ENCODE measurements around the gene TLCD1. TPM values are rescaled to one million over a fixed set of nuclear protein-coding genes. Genes with fewer than 3 reads are reported as not detected.
"Not testable (repeated sequence)": the region's sequence is repeated elsewhere in the genome, so short reads cannot be mapped to it uniquely, and the experiment has no call there.

The TLCD1 gene
- total RNA-seq, 1 experiment from 2014 or later, result 2.1 TPM

DNA sequence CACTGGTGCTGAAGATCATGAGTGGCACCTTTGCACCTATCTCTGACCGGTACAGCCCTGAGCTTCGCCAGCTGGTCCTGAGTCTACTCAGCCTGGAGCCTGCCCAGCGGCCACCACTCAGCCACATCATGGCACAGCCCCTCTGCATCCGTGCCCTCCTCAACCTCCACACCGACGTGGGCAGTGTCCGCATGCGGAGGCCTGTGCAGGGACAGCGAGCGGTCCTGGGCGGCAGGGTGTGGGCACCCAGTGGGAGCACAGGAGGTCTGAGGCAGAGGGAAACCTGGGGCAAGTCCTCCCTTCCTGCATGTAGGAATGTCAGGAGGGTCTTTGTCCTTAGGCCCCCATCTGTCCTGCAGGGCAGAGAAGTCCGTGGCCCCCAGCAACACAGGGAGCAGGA, 11.3 kb upstream of the TLCD1 start:
- no peaks in the 10 kb centered on the region for H4K20me1 ChIP-seq (ENCODE audit: insufficient read depth, low read depth, low read length)
- no peaks in the 10 kb centered on the region for H3K27me3 ChIP-seq (ENCODE audit: low read length)
- H3K9ac ChIP-seq (ENCODE audit: low read length), result no peak overlapping the region
- H3K4me1 ChIP-seq (ENCODE audit: low read length), result peaks cover 42% of the 10 kb centered on the region
- no peak overlapping the region for H3K27ac ChIP-seq (ENCODE audit: low read length)
- no peak overlapping the region for H3K4me3 ChIP-seq (ENCODE audit: low read length)
- no peak for DNase-seq
- no peaks in the 10 kb centered on the region for H3K79me2 ChIP-seq (ENCODE audit: low read length)
- no peaks in the 10 kb centered on the region for H3K36me3 ChIP-seq (ENCODE audit: insufficient read depth, low read length)
- H3K9me2 ChIP-seq (replicated peaks; ENCODE audit: insufficient read depth, low read length), result no peaks in the 10 kb centered on the region
- H3K4me2 ChIP-seq (ENCODE audit: low read depth, low read length, poor library complexity, severe bottlenecking), result no peak overlapping the region
- no peaks in the 10 kb centered on the region for H3K9me3 ChIP-seq (ENCODE audit: low read length)
- no peak overlapping the region for H2AFZ ChIP-seq (ENCODE audit: low read length)

DNA sequence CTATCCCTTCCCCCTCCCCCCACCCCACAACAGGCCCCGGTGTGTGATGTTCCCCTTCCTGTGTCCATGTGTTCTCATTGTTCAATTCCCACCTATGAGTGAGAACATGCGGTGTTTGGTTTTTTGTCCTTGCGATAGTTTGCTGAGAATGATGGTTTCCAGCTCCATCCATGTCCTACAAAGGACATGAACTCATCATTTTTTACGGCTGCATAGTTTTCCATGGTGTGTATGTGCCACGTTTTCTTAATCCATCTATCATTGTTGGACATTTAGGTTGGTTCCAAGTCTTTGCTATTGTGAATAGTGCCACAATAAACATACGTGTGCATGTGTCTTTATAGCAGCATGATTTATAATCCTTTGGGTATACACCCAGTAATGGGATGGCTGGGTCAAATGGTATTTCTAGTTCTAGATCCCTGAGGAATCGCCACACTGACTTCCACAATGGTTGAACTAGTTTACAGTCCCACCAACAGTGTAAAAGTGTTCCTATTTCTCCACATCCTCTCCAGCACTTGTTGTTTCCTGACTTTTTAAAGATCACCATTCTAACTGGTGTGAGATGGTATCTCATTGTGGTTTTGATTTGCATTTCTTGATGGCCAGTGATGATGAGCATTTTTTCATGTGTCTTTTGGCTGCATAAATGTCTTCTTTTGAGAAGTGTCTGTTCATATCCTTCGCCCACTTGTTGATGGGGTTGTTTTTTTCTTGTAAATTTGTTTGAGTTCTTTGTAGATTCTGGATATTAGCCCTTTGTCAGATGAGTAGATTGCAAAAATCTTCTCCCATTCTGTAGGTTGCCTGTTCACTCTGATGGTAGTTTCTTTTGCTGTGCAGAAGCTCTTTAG, 10.1 kb upstream of the TLCD1 start:
- not testable (repeated sequence) for DNase-seq; H3K36me3 ChIP-seq (ENCODE audit: insufficient read depth, low read length); H3K9ac ChIP-seq (ENCODE audit: low read length); H3K9me2 ChIP-seq (replicated peaks; ENCODE audit: insufficient read depth, low read length); H3K9me3 ChIP-seq (ENCODE audit: low read length); H4K20me1 ChIP-seq (ENCODE audit: insufficient read depth, low read depth, low read length); H2AFZ ChIP-seq (ENCODE audit: low read length); H3K79me2 ChIP-seq (ENCODE audit: low read length); H3K27me3 ChIP-seq (ENCODE audit: low read length); H3K4me3 ChIP-seq (ENCODE audit: low read length); H3K27ac ChIP-seq (ENCODE audit: low read length); H3K4me2 ChIP-seq (ENCODE audit: low read depth, low read length, poor library complexity, severe bottlenecking)
- H3K4me1 ChIP-seq (ENCODE audit: low read length), result peaks cover 30% of the 10 kb centered on the region

DNA sequence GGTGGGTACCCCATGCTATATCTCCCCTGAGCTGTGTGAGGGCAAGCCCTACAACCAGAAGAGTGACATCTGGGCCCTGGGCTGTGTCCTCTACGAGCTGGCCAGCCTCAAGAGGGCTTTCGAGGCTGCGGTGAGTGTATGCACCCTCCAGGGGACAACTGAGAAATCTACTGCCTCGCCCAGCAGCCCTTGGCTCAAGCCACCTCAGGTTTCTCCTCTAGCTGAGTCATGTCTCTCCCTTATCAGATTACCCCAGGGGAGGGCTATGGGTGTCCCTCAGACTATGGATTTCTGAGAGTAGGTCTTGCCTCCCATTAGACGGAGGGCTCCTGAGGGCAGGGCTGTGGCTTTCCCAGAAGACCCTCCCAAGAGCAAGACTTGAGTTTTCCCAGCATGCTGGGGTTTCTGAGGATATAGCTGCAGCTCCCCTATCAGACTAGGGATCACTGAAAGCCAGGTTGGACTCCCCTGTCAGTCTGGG, 9.2 kb upstream of the TLCD1 start:
- no peak overlapping the region for H3K27ac ChIP-seq (ENCODE audit: low read length)
- H3K79me2 ChIP-seq (ENCODE audit: low read length), result no peaks in the 10 kb centered on the region
- peaks cover 22% of the 10 kb centered on the region for H3K4me1 ChIP-seq (ENCODE audit: low read length)
- DNase-seq, result no peak
- no peaks in the 10 kb centered on the region for H4K20me1 ChIP-seq (ENCODE audit: insufficient read depth, low read depth, low read length)
- H3K9ac ChIP-seq (ENCODE audit: low read length), result no peak overlapping the region
- H3K27me3 ChIP-seq (ENCODE audit: low read length), result no peaks in the 10 kb centered on the region
- H3K4me2 ChIP-seq (ENCODE audit: low read depth, low read length, poor library complexity, severe bottlenecking), result no peak overlapping the region
- no peak overlapping the region for H2AFZ ChIP-seq (ENCODE audit: low read length)
- no peak overlapping the region for H3K4me3 ChIP-seq (ENCODE audit: low read length)
- no peaks in the 10 kb centered on the region for H3K9me3 ChIP-seq (ENCODE audit: low read length)
- no peaks in the 10 kb centered on the region for H3K36me3 ChIP-seq (ENCODE audit: insufficient read depth, low read length)
- no peaks in the 10 kb centered on the region for H3K9me2 ChIP-seq (replicated peaks; ENCODE audit: insufficient read depth, low read length)

DNA sequence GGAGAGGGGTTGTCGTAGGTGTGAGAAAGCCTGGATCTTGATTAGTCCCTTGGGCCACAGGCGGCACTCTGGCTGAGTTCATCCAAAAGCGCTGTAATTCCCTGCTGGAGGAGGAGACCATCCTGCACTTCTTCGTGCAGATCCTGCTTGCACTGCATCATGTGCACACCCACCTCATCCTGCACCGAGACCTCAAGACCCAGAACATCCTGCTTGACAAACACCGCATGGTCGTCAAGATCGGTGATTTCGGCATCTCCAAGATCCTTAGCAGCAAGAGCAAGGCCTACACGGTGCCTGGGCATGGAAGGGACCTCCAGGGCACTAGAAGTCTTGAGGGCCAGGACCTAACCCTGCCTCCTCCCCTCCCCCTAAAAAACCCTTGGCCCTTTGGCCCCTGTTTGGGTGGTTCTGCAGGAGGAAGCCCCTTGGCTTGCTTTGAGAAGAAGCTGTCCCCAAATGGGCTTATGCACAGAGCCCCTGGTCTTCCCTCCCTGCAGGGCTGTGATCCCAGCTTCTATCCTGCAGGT, 8.7 kb upstream of the TLCD1 start:
- Histone ChIP-seq H3K4me2 (ENCODE audit: low read depth, low read length, poor library complexity, severe bottlenecking) (no peak overlapping the region), H3K9ac (ENCODE audit: low read length) (no peak overlapping the region), H3K4me3 (ENCODE audit: low read length) (no peak overlapping the region), H3K79me2 (ENCODE audit: low read length) (no peaks in the 10 kb centered on the region), H3K4me1 (ENCODE audit: low read length) (peaks cover 21% of the 10 kb centered on the region), H4K20me1 (ENCODE audit: insufficient read depth, low read depth, low read length) (no peaks in the 10 kb centered on the region), H3K9me2 (replicated peaks; ENCODE audit: insufficient read depth, low read length) (no peaks in the 10 kb centered on the region), H3K36me3 (ENCODE audit: insufficient read depth, low read length) (no peaks in the 10 kb centered on the region), H3K9me3 (ENCODE audit: low read length) (no peaks in the 10 kb centered on the region), H2AFZ (ENCODE audit: low read length) (no peak overlapping the region), H3K27me3 (ENCODE audit: low read length) (no peaks in the 10 kb centered on the region), H3K27ac (ENCODE audit: low read length) (no peak overlapping the region)
- no peak for DNase-seq

DNA sequence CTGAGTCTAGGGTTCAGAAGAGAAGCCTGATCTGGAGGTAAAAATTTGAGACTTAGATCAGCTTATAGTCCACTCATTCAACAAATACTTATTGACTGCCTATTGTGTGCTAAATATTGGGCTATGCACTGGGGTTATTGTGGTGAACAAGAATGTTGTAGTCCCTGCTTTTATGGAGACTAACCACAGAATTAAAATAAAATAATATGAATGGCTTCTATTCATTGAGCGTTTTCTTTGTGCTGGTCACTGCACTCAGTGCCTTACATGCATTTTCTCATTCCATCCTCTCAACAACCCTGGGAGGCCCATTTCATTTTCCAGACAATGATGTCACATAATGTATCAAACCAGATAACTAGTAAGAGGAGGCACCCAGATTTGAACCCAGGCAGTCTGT, 7.3 kb upstream of the TLCD1 start:
- no peak overlapping the region for H2AFZ ChIP-seq (ENCODE audit: low read length)
- H3K27me3 ChIP-seq (ENCODE audit: low read length), result no peaks in the 10 kb centered on the region
- peaks cover 19% of the 10 kb centered on the region for H3K4me1 ChIP-seq (ENCODE audit: low read length)
- no peak overlapping the region for H3K4me3 ChIP-seq (ENCODE audit: low read length)
- no peaks in the 10 kb centered on the region for H3K36me3 ChIP-seq (ENCODE audit: insufficient read depth, low read length)
- H3K79me2 ChIP-seq (ENCODE audit: low read length), result no peaks in the 10 kb centered on the region
- H3K27ac ChIP-seq (ENCODE audit: low read length), result no peak overlapping the region
- no peaks in the 10 kb centered on the region for H3K9me2 ChIP-seq (replicated peaks; ENCODE audit: insufficient read depth, low read length)
- no peak overlapping the region for H3K9ac ChIP-seq (ENCODE audit: low read length)
- H3K4me2 ChIP-seq (ENCODE audit: low read depth, low read length, poor library complexity, severe bottlenecking), result no peak overlapping the region
- H3K9me3 ChIP-seq (ENCODE audit: low read length), result no peaks in the 10 kb centered on the region
- no peak for DNase-seq
- H4K20me1 ChIP-seq (ENCODE audit: insufficient read depth, low read depth, low read length), result no peaks in the 10 kb centered on the region

DNA sequence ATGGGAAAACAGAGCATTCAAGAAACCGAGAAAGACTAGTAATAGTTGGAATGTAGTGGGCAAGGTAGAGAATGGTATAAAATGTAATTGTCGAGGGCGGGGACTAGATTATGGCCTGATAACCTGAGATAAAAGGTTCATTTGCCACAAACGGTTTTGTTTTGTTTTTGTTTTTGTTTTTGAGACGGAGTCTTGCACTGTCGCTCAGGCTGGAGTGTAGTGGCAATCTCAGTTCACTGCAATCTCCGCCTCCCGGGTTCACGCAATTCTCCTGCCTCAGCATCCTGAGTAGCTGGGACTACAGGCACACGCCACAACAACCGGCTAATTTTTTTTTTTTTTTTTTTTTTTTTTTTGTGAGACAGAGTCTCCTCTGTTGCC, 3.9 kb upstream of the TLCD1 start:
- Histone ChIP-seq H3K79me2 (ENCODE audit: low read length) (no peaks in the 10 kb centered on the region), H3K9ac (ENCODE audit: low read length) (no peak overlapping the region), H3K9me3 (ENCODE audit: low read length) (no peaks in the 10 kb centered on the region), H3K4me3 (ENCODE audit: low read length) (no peak overlapping the region), H3K27ac (ENCODE audit: low read length) (no peak overlapping the region), H3K27me3 (ENCODE audit: low read length) (no peaks in the 10 kb centered on the region), H3K9me2 (replicated peaks; ENCODE audit: insufficient read depth, low read length) (no peaks in the 10 kb centered on the region), H4K20me1 (ENCODE audit: insufficient read depth, low read depth, low read length) (no peaks in the 10 kb centered on the region), H3K4me1 (ENCODE audit: low read length) (peaks cover 30% of the 10 kb centered on the region), H3K4me2 (ENCODE audit: low read depth, low read length, poor library complexity, severe bottlenecking) (no peak overlapping the region), H3K36me3 (ENCODE audit: insufficient read depth, low read length) (no peaks in the 10 kb centered on the region), H2AFZ (ENCODE audit: low read length) (no peak overlapping the region)
- DNase-seq, result no peak

DNA sequence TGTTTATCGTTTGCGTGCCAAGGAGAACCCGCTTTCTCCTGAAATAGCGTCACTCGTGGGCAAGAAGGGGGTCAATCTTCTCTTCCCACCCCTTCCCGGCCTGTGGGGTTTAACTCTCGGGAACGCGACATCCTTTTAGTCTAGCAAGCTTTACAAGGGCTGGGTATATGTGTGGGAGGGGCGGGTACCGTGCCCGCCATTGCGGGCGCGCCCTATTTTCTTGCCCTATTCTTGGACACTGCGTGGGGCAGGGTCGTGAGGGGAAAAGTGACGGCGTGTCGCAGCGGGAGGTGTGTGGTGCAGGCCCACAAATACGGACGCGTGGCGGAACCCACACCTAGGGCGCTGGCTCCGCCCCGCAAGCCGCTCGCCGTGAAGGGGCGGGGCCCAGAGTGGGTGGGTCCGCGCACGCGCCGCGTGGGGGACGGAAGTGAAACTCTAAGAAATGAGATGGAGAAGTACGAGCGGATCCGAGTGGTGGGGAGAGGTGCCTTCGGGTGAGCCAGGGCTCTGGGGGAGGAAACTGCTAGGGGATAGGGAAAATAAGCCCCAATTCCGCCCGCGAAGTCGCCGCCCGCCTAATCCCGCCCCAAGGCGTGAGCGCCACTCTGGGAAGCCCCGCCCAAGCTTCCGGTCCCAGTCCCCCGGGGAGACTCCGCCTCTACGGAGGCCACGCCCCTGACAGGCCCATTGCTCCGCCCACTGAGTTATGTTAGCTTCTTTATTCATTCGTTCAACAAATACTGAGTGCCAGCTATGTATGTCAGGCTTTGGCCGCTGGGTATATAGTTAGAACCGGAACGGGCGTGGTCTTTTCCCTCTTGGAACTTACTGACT, 2.5 kb upstream of the TLCD1 start, which contains the start of gene NEK8:
Gene NEK8 (plus strand): TSS at position 425 of the 837 bp plus-strand sequence. CDS start 26 bp downstream, at position 451.
- peak within 1 kb of the TSS; percentile 85 for H3K27ac ChIP-seq (ENCODE audit: low read length)
- peak within 1 kb of the TSS; percentile 77 for H3K9ac ChIP-seq (ENCODE audit: low read length)
- H3K9me3 ChIP-seq (ENCODE audit: low read length), result no peaks in the 10 kb centered on the region
- H3K4me1 ChIP-seq (ENCODE audit: low read length), result peaks cover 41% of the 10 kb centered on the region
- DNase-seq, result peak; percentile 97
- peak within 1 kb of the TSS; percentile 81 for H3K4me3 ChIP-seq (ENCODE audit: low read length)
- H3K9me2 ChIP-seq (replicated peaks; ENCODE audit: insufficient read depth, low read length), result no peaks in the 10 kb centered on the region
- H3K36me3 ChIP-seq (ENCODE audit: insufficient read depth, low read length), result peaks cover 4% of the 10 kb centered on the region; the same call in 1 of the 2 replicates
- no peaks in the 10 kb centered on the region for H3K79me2 ChIP-seq (ENCODE audit: low read length)
- H4K20me1 ChIP-seq (ENCODE audit: insufficient read depth, low read depth, low read length), result 0 out of 2 replicates have a peak, but pooled peaks cover under 1% of the 10 kb centered on the region
- H3K4me2 ChIP-seq (ENCODE audit: low read depth, low read length, poor library complexity, severe bottlenecking), result peak within 1 kb of the TSS; percentile 94
- no peaks in the 10 kb centered on the region for H3K27me3 ChIP-seq (ENCODE audit: low read length)
- H2AFZ ChIP-seq (ENCODE audit: low read length), result peak within 1 kb of the TSS; percentile 90
